Thoracic aorta (tissue), 2 donors: ENCODE measurements around the gene HOXC13. TPM values are rescaled to one million over a fixed set of nuclear protein-coding genes. Genes with fewer than 3 reads are reported as not detected.

Experiments used
- ATAC-seq: fragments of 150-250 bp; one replicate; pipeline ENCODE4 v1.8.0; 2017; ENCODE audit warnings: low read depth; ENCODE audit not compliant: insufficient number of reproducible peaks, low FRiP score
- DNase-seq: peaks from one replicate; pipeline ENCODE4 v3.0.0-alpha.2; 2020; ENCODE audit warnings: low spot score
- H3K27ac ChIP-seq, 2 donors: fragments of 200-600 bp; sonication (generic); 1 replicate in 1 of 2; 2 replicates in 1 of 2; pipeline ENCODE4 v1.5.1; 2016; ENCODE audit warnings: mild to moderate bottlenecking in 2 of 2, moderate library complexity in 2 of 2
- H3K27me3 ChIP-seq: fragments of 200-600 bp; sonication (generic); replicated peaks from 2 replicates; pipeline ENCODE4 v1.6.0; 2016; ENCODE audit warnings: mild to moderate bottlenecking; ENCODE audit not compliant: insufficient read depth
- H3K36me3 ChIP-seq: fragments of 200-600 bp; sonication (generic); one replicate; pipeline ENCODE4 v1.5.1; 2016
- H3K4me1 ChIP-seq, 2 donors: fragments of 200-600 bp; sonication (generic); 1 replicate in 1 of 2; 2 replicates in 1 of 2; pipeline versions ENCODE4 v1.5.1 to v1.6.0; 2016; ENCODE audit warnings: low read depth in 2 of 2, mild to moderate bottlenecking in 1 of 2; ENCODE audit not compliant: control insufficient read depth in 1 of 2
- H3K4me3 ChIP-seq: fragments of 200-600 bp; sonication (generic); 2 replicates; pipeline ENCODE4 v1.5.1; 2016; ENCODE audit warnings: mild to moderate bottlenecking
- H3K9me3 ChIP-seq: fragments of 200-600 bp; sonication (generic); 2 replicates; pipeline ENCODE4 v1.5.1; 2016
- CTCF ChIP-seq: fragments of 200-600 bp; sonication (generic); IDR thresholded peaks from one replicate; pipeline ENCODE4 v1.5.1; 2019; ENCODE audit warnings: antibody characterized with exemption
- total RNA-seq, 2 donors: library from RNA; depleted of rRNA; stranded (reverse); fragments of >200 nt; gene quantifications; one replicate each; pipeline versions ENCODE4 v1.1.0 to v1.2.3, GENCODE V29; 2016

HOXC13 gene
- total RNA-seq, 2 donors from 2014 or later: not detected

GRCh38 chr12:53916788-53917655, 21.6 kb upstream of the HOXC13 start:
- TF ChIP-seq CTCF: no peak
- H3K4me3 ChIP-seq: no peak overlapping the region
- H3K36me3 ChIP-seq: no peaks in the 10 kb centered on the region
- no peak overlapping the region for H3K27ac ChIP-seq
- no peaks in the 10 kb centered on the region for H3K9me3 ChIP-seq
- ATAC-seq (no peak), DNase-seq (no peak)
- H3K4me1 ChIP-seq: no peaks in the 10 kb centered on the region
- H3K27me3 ChIP-seq: no peaks in the 10 kb centered on the region

GRCh38 chr12:53924521-53925405, 13.9 kb upstream of the HOXC13 start:
- Histone ChIP-seq H3K27ac (no peak overlapping the region), H3K27me3 (peaks cover 9% of the 10 kb centered on the region), H3K4me1 (no peaks in the 10 kb centered on the region), H3K9me3 (no peaks in the 10 kb centered on the region), H3K4me3 (no peak overlapping the region), H3K36me3 (no peaks in the 10 kb centered on the region)
- no peak for ATAC-seq
- no peak for TF ChIP-seq CTCF
- DNase-seq: no peak

- ATAC-seq: no peak
- H3K27ac ChIP-seq: no peak overlapping the region
- no peaks in the 10 kb centered on the region for H3K36me3 ChIP-seq
- H3K27me3 ChIP-seq: peaks cover 23% of the 10 kb centered on the region
- H3K9me3 ChIP-seq: no peaks in the 10 kb centered on the region
- no peak for TF ChIP-seq CTCF
- no peaks in the 10 kb centered on the region for H3K4me1 ChIP-seq
- DNase-seq: no peak
- no peak overlapping the region for H3K4me3 ChIP-seq
These were observed 11.2 kb upstream of the HOXC13 start for GRCh38 chr12:53927220-53928029.

- no peak for DNase-seq
- no peak for ATAC-seq
- no peaks in the 10 kb centered on the region for H3K9me3 ChIP-seq
- no peaks in the 10 kb centered on the region for H3K4me1 ChIP-seq
- no peak for TF ChIP-seq CTCF
- peaks cover 23% of the 10 kb centered on the region for H3K27me3 ChIP-seq
- H3K36me3 ChIP-seq: no peaks in the 10 kb centered on the region
- no peak overlapping the region for H3K27ac ChIP-seq
- no peak overlapping the region for H3K4me3 ChIP-seq
These were observed 10.4 kb upstream of the HOXC13 start for GRCh38 chr12:53928054-53928835.
